Keratinocyte (primary cell): ENCODE results near the gene HCAR2. TPM values are rescaled to one million over a fixed set of nuclear protein-coding genes. Genes with fewer than 3 reads are reported as not detected.
A peak's percentile ranks its signal among the peaks of the same experiment; 100 is the strongest.
"Not testable (repeated sequence)": the region's sequence is repeated elsewhere in the genome, so short reads cannot be mapped to it uniquely, and the experiment has no call there.

Experiments
- DNase-seq: peaks from one replicate; pipeline ENCODE4 v3.0.0-alpha.2; 2011; ENCODE audit warnings: low read depth, missing footprints, low spot score
- FAIRE-seq: peaks from 2 replicates; lab custom pipeline; 2011; peaks lifted over from hg19 to GRCh38; lab: Jason Lieb, UNC
- H2AFZ ChIP-seq: 2 replicates; pipeline ENCODE4 v1.6.0; 2012; ENCODE audit warnings: low read length, control low read depth, inconsistent platforms; ENCODE audit not compliant: control insufficient read depth
- H3K27ac ChIP-seq: 2 replicates; pipeline ENCODE4 v1.5.1; 2011; ENCODE audit warnings: low read length; ENCODE audit not compliant: control insufficient read depth, insufficient read depth
- H3K27me3 ChIP-seq: 3 replicates; pipeline ENCODE4 v1.6.0; 2011; ENCODE audit warnings: low read length; ENCODE audit not compliant: control insufficient read depth, insufficient read depth; ENCODE audit errors: extremely low read depth
- H3K36me3 ChIP-seq, 2 experiments: 2 replicates in 1 of 2; 3 replicates in 1 of 2; pipeline ENCODE4 v1.5.1; 2011; ENCODE audit warnings: low read length in 2 of 2, mild to moderate bottlenecking in 1 of 2; ENCODE audit not compliant: control insufficient read depth in 2 of 2, insufficient read depth in 2 of 2; ENCODE audit errors: extremely low read depth in 1 of 2
- H3K4me1 ChIP-seq: 3 replicates; pipeline ENCODE4 v1.5.1; 2011; ENCODE audit warnings: low read length; ENCODE audit not compliant: control insufficient read depth, insufficient read depth; ENCODE audit errors: extremely low read depth
- H3K4me2 ChIP-seq: 3 replicates; pipeline ENCODE4 v1.6.0; 2011; ENCODE audit warnings: low read depth, low read length; ENCODE audit not compliant: control insufficient read depth, insufficient read depth; ENCODE audit errors: extremely low read depth
- H3K4me3 ChIP-seq, 3 experiments: fragments of 200-600 bp in 1 of 3; sonication (generic) in 1 of 3; 2 replicates in 2 of 3; 3 replicates in 1 of 3; pipeline ENCODE4 v1.5.1; 2011 to 2016; ENCODE audit warnings: low read length in 3 of 3, mild to moderate bottlenecking in 3 of 3, control low read depth in 2 of 3, inconsistent platforms in 1 of 3, low read depth in 1 of 3, mixed read lengths in 1 of 3, mixed run types in 1 of 3, moderate library complexity in 1 of 3; ENCODE audit not compliant: control insufficient read depth in 2 of 3, insufficient read depth in 2 of 3; ENCODE audit errors: extremely low read depth in 1 of 3
- H3K79me2 ChIP-seq: 2 replicates; pipeline ENCODE4 v1.6.0; 2012; ENCODE audit warnings: low read length; ENCODE audit not compliant: control insufficient read depth, insufficient read depth
- H3K9ac ChIP-seq: 3 replicates; pipeline ENCODE4 v1.6.0; 2011; ENCODE audit warnings: low read length; ENCODE audit not compliant: control insufficient read depth, insufficient read depth; ENCODE audit errors: extremely low read depth
- H3K9me1 ChIP-seq: 3 replicates; pipeline ENCODE4 v1.6.0; 2011; ENCODE audit warnings: low read length; ENCODE audit not compliant: control insufficient read depth, insufficient read depth; ENCODE audit errors: extremely low read depth
- H3K9me3 ChIP-seq: 2 replicates; pipeline ENCODE4 v1.5.1; 2012; ENCODE audit warnings: low read depth, low read length; ENCODE audit not compliant: control insufficient read depth
- H4K20me1 ChIP-seq: 3 replicates; pipeline ENCODE4 v1.6.0; 2011; ENCODE audit warnings: low read length; ENCODE audit not compliant: control insufficient read depth, insufficient read depth; ENCODE audit errors: extremely low read depth
- EZH2 ChIP-seq: IDR thresholded peaks from one replicate; pipeline ENCODE4 v1.6.1; 2012; ENCODE audit warnings: inconsistent platforms, mild to moderate bottlenecking, low read length, moderate library complexity
- dilution Hi-C: fragments of 300-500 bp; cut with MboI; formaldehyde crosslinking; loops from one replicate; pipeline ENCODE4 v1.7.0; 2020; ENCODE audit warnings: low sequenced_read_pairs; ENCODE audit not compliant: extremely low pct_ligation_motif_present
- polyA plus RNA-seq, 5 experiments: library from polyadenylated mRNA; depleted of rRNA in 3 of 5; stranded (reverse) in 3 of 5; stranded (forward) in 1 of 5; unstranded in 1 of 5; fragments of >200 nt; gene quantifications; 1 replicate in 1 of 5; 2 replicates in 3 of 5; 3 replicates in 1 of 5; pipeline versions ENCODE4 v1.2.1 to v1.2.3, GENCODE V29; 2011 to 2012; ENCODE audit warnings: missing spikeins in 2 of 5, low read depth in 1 of 5, low replicate concordance in 1 of 5
- TF ChIP-seq, protein P1 (sequence below), 3 experiments: IDR thresholded peaks in 1 of 3; conservative IDR thresholded peaks in 1 of 3; optimal IDR thresholded peaks in 1 of 3; 2 replicates in 2 of 3; 3 replicates in 1 of 3; pipeline versions ENCODE3 to v1.5.1; 2011; ENCODE audit warnings: low read length in 3 of 3, mild to moderate bottlenecking in 3 of 3, moderate library complexity in 2 of 3, control low read depth in 1 of 3, inconsistent platforms in 1 of 3; ENCODE audit not compliant: insufficient read depth in 2 of 3; ENCODE audit errors: extremely low read depth in 1 of 3

Gene HCAR2
- polyA plus RNA-seq, 1 donor (not counting 4 experiments of a cell fraction or from before 2014, with no cell fraction given), result 18.3 TPM

GRCh38 chr12:122722387-122722786, 19.2 kb upstream of the HCAR2 start:
- Histone ChIP-seq H2AFZ (peak overlapping the region; percentile 47), H3K9me1 (no peaks in the 10 kb centered on the region), H3K36me3 (no peaks in the 10 kb centered on the region), H3K27ac (peak overlapping the region; percentile 98), H3K9me3 (no peaks in the 10 kb centered on the region), H3K27me3 (no peaks in the 10 kb centered on the region), H3K4me1 (peaks cover 43% of the 10 kb centered on the region), H3K9ac (peak overlapping the region; percentile 81), H3K4me2 (no peak overlapping the region), H3K79me2 (no peaks in the 10 kb centered on the region), H3K4me3 (no peak overlapping the region), H4K20me1 (no peaks in the 10 kb centered on the region)
- FAIRE-seq (no peak), DNase-seq (no peak)
- no peak for TF ChIP-seq EZH2
- TF ChIP-seq, protein P1, sequence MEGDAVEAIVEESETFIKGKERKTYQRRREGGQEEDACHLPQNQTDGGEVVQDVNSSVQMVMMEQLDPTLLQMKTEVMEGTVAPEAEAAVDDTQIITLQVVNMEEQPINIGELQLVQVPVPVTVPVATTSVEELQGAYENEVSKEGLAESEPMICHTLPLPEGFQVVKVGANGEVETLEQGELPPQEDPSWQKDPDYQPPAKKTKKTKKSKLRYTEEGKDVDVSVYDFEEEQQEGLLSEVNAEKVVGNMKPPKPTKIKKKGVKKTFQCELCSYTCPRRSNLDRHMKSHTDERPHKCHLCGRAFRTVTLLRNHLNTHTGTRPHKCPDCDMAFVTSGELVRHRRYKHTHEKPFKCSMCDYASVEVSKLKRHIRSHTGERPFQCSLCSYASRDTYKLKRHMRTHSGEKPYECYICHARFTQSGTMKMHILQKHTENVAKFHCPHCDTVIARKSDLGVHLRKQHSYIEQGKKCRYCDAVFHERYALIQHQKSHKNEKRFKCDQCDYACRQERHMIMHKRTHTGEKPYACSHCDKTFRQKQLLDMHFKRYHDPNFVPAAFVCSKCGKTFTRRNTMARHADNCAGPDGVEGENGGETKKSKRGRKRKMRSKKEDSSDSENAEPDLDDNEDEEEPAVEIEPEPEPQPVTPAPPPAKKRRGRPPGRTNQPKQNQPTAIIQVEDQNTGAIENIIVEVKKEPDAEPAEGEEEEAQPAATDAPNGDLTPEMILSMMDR (optimal IDR thresholded peaks at IDR 0.05 in 1 of 3, IDR thresholded peaks at IDR 0.05 in 1 of 3, conservative IDR thresholded peaks at IDR 0.05 in 1 of 3; ENCODE audit: extremely low read depth in 1 of 3, insufficient read depth in 2 of 3, low read length in 3 of 3), result no peak
- dilution Hi-C loops, result no loop called here

DNA sequence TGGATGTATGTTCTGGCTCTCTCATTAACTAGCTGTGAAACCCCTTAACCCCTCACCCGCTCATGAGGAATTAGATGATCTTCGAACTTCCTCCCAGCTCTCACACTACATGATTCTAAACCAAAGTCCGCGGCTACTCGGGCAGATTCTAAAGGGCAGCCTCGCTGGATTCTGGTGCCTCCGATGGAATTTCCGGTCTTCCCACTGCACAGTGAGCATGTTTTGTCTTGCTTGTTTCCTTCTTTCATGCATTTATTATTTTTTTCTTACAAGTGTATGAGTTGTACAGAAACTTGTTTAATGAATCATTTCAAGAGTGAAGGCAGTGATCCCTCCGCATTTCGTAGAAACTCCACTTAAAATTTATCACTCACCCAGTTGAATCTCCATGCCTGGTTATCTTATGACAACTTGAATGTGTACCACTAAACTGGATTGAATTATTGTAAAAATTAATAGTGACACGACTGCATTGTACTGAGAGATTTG, 17.9 kb upstream of the HCAR2 start:
- Histone ChIP-seq H3K79me2 (no peaks in the 10 kb centered on the region), H3K9ac (peak overlapping the region; percentile 81), H3K27ac (peak overlapping the region; percentile 98), H2AFZ (peak overlapping the region; percentile 59), H3K4me2 (peak overlapping the region; percentile 75), H3K9me1 (no peaks in the 10 kb centered on the region), H3K4me3 (peak overlapping the region in 2 of 3 experiments; percentile 54 to 57), H4K20me1 (no peaks in the 10 kb centered on the region), H3K27me3 (no peaks in the 10 kb centered on the region), H3K9me3 (no peaks in the 10 kb centered on the region), H3K4me1 (peaks cover 43% of the 10 kb centered on the region), H3K36me3 (no peaks in the 10 kb centered on the region)
- dilution Hi-C loops, result no loop called here
- FAIRE-seq, result peak; percentile 79
- no peak for TF ChIP-seq EZH2
- TF ChIP-seq, protein P1 (optimal IDR thresholded peaks at IDR 0.05 in 1 of 3, IDR thresholded peaks at IDR 0.05 in 1 of 3, conservative IDR thresholded peaks at IDR 0.05 in 1 of 3; ENCODE audit: extremely low read depth in 1 of 3, insufficient read depth in 2 of 3, low read length in 3 of 3), result no peak
- peak; percentile 67 for DNase-seq

DNA sequence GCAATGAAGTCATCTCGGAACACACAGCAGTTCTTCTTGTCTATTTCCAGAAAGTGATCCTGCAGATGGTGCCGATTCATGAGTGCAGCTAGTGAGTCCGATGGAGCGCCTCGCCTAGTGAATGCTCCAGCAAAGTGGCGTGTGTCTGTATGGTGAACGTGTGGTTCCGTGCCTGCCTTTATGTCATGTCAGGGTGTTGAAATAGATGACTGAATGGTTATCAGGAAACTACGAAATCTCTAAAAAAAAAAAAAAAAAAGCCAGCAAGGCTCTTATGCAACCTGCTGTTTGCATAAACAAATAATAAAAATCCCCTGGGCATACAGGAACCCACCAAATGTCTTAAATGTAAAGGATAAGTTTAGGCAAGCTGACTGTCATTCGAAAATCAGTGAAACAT, 13.5 kb upstream of the HCAR2 start, which contains the start of gene HCAR3:
TSS of gene HCAR3 (minus strand) at position 154 of the 400 bp plus-strand sequence. CDS start at position 80, 74 bp downstream.
- peak within 1 kb of the TSS; percentile 54 for H3K9ac ChIP-seq
- not testable (repeated sequence) for H3K4me3 ChIP-seq

GRCh38 chr12:122715211-122715610, 12.1 kb upstream of the HCAR2 start:
- FAIRE-seq, H3K79me2 ChIP-seq, DNase-seq, dilution Hi-C loops, H2AFZ ChIP-seq, H3K27me3 ChIP-seq, H3K9me3 ChIP-seq, H4K20me1 ChIP-seq, H3K9me1 ChIP-seq, H3K27ac ChIP-seq, H3K36me3 ChIP-seq, H3K4me3 ChIP-seq: not testable (repeated sequence)
- peak overlapping the region; percentile 32 for H3K4me2 ChIP-seq
- H3K4me1 ChIP-seq, result peaks cover 30% of the 10 kb centered on the region
- peak overlapping the region; percentile 28 for H3K9ac ChIP-seq

More for the DNA sequence above, 13.5 kb upstream of the HCAR2 start, which contains the start of gene HCAR3:
- H3K9me1 ChIP-seq, H3K9me3 ChIP-seq, H4K20me1 ChIP-seq, H3K79me2 ChIP-seq, H3K36me3 ChIP-seq, H3K27me3 ChIP-seq, H3K27ac ChIP-seq, DNase-seq, dilution Hi-C loops: not testable (repeated sequence)
- peak; percentile 76 for FAIRE-seq
- H3K4me2 ChIP-seq, result peak within 1 kb of the TSS; percentile 58
- peak within 1 kb of the TSS; percentile 56 for H2AFZ ChIP-seq
- peaks cover 37% of the 10 kb centered on the region for H3K4me1 ChIP-seq
